Muscle layer of duodenum (tissue), 2 donors: ENCODE data around the gene SERGEF.

Experiments
- H3K27ac ChIP-seq: one replicate; pipeline ENCODE4 v1.7.0; 2013; ENCODE audit warnings: mild to moderate bottlenecking, low read length
- H3K27me3 ChIP-seq: one replicate; pipeline ENCODE4 v1.7.0; 2013; ENCODE audit warnings: low read depth, mild to moderate bottlenecking, control low read depth, low read length
- H3K36me3 ChIP-seq, 2 donors: one replicate each; pipeline ENCODE4 v1.7.0; 2013; ENCODE audit warnings: low read length in 2 of 2, control low read depth in 1 of 2, mild to moderate bottlenecking in 1 of 2; ENCODE audit not compliant: insufficient read depth in 2 of 2, control insufficient read depth in 1 of 2
- H3K4me1 ChIP-seq, 2 donors: one replicate each; pipeline ENCODE4 v1.7.0; 2013; ENCODE audit warnings: low read length in 2 of 2, mild to moderate bottlenecking in 2 of 2, control low read depth in 1 of 2, moderate library complexity in 1 of 2; ENCODE audit not compliant: insufficient read depth in 2 of 2, control insufficient read depth in 1 of 2
- H3K4me3 ChIP-seq, 2 donors: one replicate each; pipeline ENCODE4 v1.7.0; 2013; ENCODE audit warnings: low read length in 2 of 2, low read depth in 1 of 2, mild to moderate bottlenecking in 1 of 2
- H3K9me3 ChIP-seq, 2 donors: one replicate each; pipeline ENCODE4 v1.7.0; 2013; ENCODE audit warnings: low read length in 2 of 2, control low read depth in 1 of 2, mild to moderate bottlenecking in 1 of 2; ENCODE audit not compliant: control insufficient read depth in 1 of 2
- donor health status: healthy.

SERGEF gene

GRCh38 chr11:17948296-17948695, 64.6 kb downstream of the SERGEF start:
- peaks cover 0 to 11% of the 10 kb centered on the region in 2 donors for H3K36me3 ChIP-seq

GRCh38 chr11:17939542-17939941, 73.3 kb downstream of the SERGEF start:
- no peaks in the 10 kb centered on the region for H3K9me3 ChIP-seq
- no peaks in the 10 kb centered on the region for H3K27me3 ChIP-seq
- H3K27ac ChIP-seq = no peak overlapping the region
- H3K4me1 ChIP-seq = no peaks in the 10 kb centered on the region
- H3K36me3 ChIP-seq = no peaks in the 10 kb centered on the region
- no peak overlapping the region for H3K4me3 ChIP-seq

More at GRCh38 chr11:17948296-17948695, 64.6 kb downstream of the SERGEF start:
- H3K4me3 ChIP-seq = no peak overlapping the region
- no peaks in the 10 kb centered on the region for H3K4me1 ChIP-seq
- no peaks in the 10 kb centered on the region for H3K9me3 ChIP-seq
- H3K27me3 ChIP-seq = no peaks in the 10 kb centered on the region
- H3K27ac ChIP-seq = no peak overlapping the region

GRCh38 chr11:17936790-17937189, 76.1 kb downstream of the SERGEF start:
- H3K27me3 ChIP-seq = no peaks in the 10 kb centered on the region
- no peaks in the 10 kb centered on the region for H3K9me3 ChIP-seq
- no peaks in the 10 kb centered on the region for H3K4me1 ChIP-seq

GRCh38 chr11:17934194-17934593, 78.7 kb downstream of the SERGEF start:
- Histone ChIP-seq H3K27me3 (no peaks in the 10 kb centered on the region), H3K27ac (no peak overlapping the region), H3K4me1 (no peaks in the 10 kb centered on the region), H3K36me3 (no peaks in the 10 kb centered on the region), H3K9me3 (no peaks in the 10 kb centered on the region), H3K4me3 (no peak overlapping the region)

More at GRCh38 chr11:17936790-17937189, 76.1 kb downstream of the SERGEF start:
- H3K4me3 ChIP-seq = no peak overlapping the region
- no peak overlapping the region for H3K27ac ChIP-seq
- H3K36me3 ChIP-seq = no peaks in the 10 kb centered on the region

- Histone ChIP-seq H3K9me3 (no peaks in the 10 kb centered on the region), H3K27ac (no peak overlapping the region), H3K4me1 (no peaks in the 10 kb centered on the region), H3K4me3 (no peak overlapping the region), H3K27me3 (no peaks in the 10 kb centered on the region), H3K36me3 (no peaks in the 10 kb centered on the region)
Measured at GRCh38 chr11:17933708-17934107, 79.1 kb downstream of the SERGEF start.

GRCh38 chr11:17932472-17932871, 80.4 kb downstream of the SERGEF start:
- no peaks in the 10 kb centered on the region for H3K4me1 ChIP-seq
- H3K9me3 ChIP-seq = no peaks in the 10 kb centered on the region
- H3K27me3 ChIP-seq = no peaks in the 10 kb centered on the region
- H3K27ac ChIP-seq = no peak overlapping the region
- H3K4me3 ChIP-seq = no peak overlapping the region
- H3K36me3 ChIP-seq = no peaks in the 10 kb centered on the region

GRCh38 chr11:17931595-17931994, 81.3 kb downstream of the SERGEF start:
- Histone ChIP-seq H3K4me3 (no peak overlapping the region), H3K36me3 (no peaks in the 10 kb centered on the region), H3K4me1 (no peaks in the 10 kb centered on the region), H3K27me3 (no peaks in the 10 kb centered on the region), H3K9me3 (no peaks in the 10 kb centered on the region), H3K27ac (no peak overlapping the region)

GRCh38 chr11:17930544-17931125, 82.2 kb downstream of the SERGEF start:
- no peaks in the 10 kb centered on the region for H3K4me1 ChIP-seq
- no peak overlapping the region for H3K27ac ChIP-seq
- no peaks in the 10 kb centered on the region for H3K9me3 ChIP-seq
- H3K27me3 ChIP-seq = no peaks in the 10 kb centered on the region
- no peak overlapping the region for H3K4me3 ChIP-seq
- H3K36me3 ChIP-seq = no peaks in the 10 kb centered on the region

GRCh38 chr11:17929171-17929570, 83.7 kb downstream of the SERGEF start:
- Histone ChIP-seq H3K4me3 (no peak overlapping the region), H3K27me3 (no peaks in the 10 kb centered on the region), H3K9me3 (no peaks in the 10 kb centered on the region), H3K4me1 (no peaks in the 10 kb centered on the region), H3K36me3 (no peaks in the 10 kb centered on the region), H3K27ac (no peak overlapping the region)

- Histone ChIP-seq H3K27ac (no peak overlapping the region), H3K4me3 (no peak overlapping the region), H3K4me1 (peaks cover 0 to 10% of the 10 kb centered on the region in 2 donors), H3K27me3 (no peaks in the 10 kb centered on the region), H3K9me3 (no peaks in the 10 kb centered on the region), H3K36me3 (no peaks in the 10 kb centered on the region)
Measured at GRCh38 chr11:17927681-17928343, 85.0 kb downstream of the SERGEF start.

GRCh38 chr11:17927041-17927440, 85.8 kb downstream of the SERGEF start:
- no peak overlapping the region for H3K27ac ChIP-seq
- H3K9me3 ChIP-seq = no peaks in the 10 kb centered on the region
- H3K4me1 ChIP-seq = peaks cover 0 to 15% of the 10 kb centered on the region in 2 donors
- no peaks in the 10 kb centered on the region for H3K27me3 ChIP-seq
- no peak overlapping the region for H3K4me3 ChIP-seq
- no peaks in the 10 kb centered on the region for H3K36me3 ChIP-seq

- no peak overlapping the region for H3K4me3 ChIP-seq
- H3K9me3 ChIP-seq = no peaks in the 10 kb centered on the region
- no peak overlapping the region for H3K27ac ChIP-seq
- no peaks in the 10 kb centered on the region for H3K36me3 ChIP-seq
- H3K4me1 ChIP-seq = peaks cover 0 to 22% of the 10 kb centered on the region in 2 donors
- H3K27me3 ChIP-seq = no peaks in the 10 kb centered on the region
Measured at GRCh38 chr11:17924713-17925112, 88.1 kb downstream of the SERGEF start.
